ENCODE measurements around the gene VPS13A. TPM values are rescaled to one million over a fixed set of nuclear protein-coding genes. Genes with fewer than 3 reads are reported as not detected.

The VPS13A gene
- total and polyA plus RNA-seq, 2 of the 13 experiments (the other 11 are each of a cell fraction or from before 2014, with no cell fraction given) = 20.4 to 20.7 TPM

DNA sequence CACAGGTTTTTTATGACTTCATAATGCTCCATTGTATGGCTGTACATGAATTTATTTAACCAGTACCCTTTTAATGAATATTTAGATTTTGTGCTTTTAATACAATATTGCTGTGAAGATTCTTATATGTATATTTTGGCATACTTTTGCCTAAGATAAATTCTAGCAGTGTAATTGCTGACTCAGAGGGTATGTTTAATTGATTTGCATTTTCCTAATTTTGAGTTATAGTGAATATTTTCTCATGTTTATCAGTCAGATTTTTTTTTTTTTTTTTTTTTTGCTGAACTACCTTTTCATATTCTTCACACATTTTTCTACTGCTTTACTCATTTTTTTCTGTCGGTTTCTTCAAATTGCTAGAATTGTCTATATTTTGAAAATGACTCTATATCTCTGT, 222.6 kb downstream of the VPS13A start:
- in situ Hi-C loops (cut with HindIII; ENCODE audit: extremely low pct_ligation_motif_present, low pct_unique_long_range_greater_than_20kb) = no loop called here
- TF ChIP-seq MAFF (IDR thresholded peaks at IDR 0.05; ENCODE audit: low read depth, low read length) = peak; percentile 48; the same call in 1 of the 2 replicates
- no peak for TF ChIP-seq MYNN (CRISPR knock-in tag; IDR thresholded peaks at IDR 0.05; ENCODE audit: low read depth)
- TF ChIP-seq MAFK (conservative IDR thresholded peaks at IDR 0.05 in 1 of 2, IDR thresholded peaks at IDR 0.05 in 1 of 2; ENCODE audit: low read length in 2 of 2) = peak in 1 of 2 experiments; percentile 72; a peak in 2 of 4 replicates
- Histone ChIP-seq H3K4me2 (ENCODE audit: low read depth, low read length) (no peak overlapping the region), H3K79me2 (ENCODE audit: insufficient read depth, low read length) (no peaks in the 10 kb centered on the region), H3K9ac (ENCODE audit: insufficient read depth, low read depth, low read length) (no peak overlapping the region), H3K27me3 (ENCODE audit: control insufficient read depth in 1 of 2, insufficient read depth in 2 of 2, low read length in 2 of 2) (no peaks in the 10 kb centered on the region), H3K9me3 (ENCODE audit: low read length) (no peaks in the 10 kb centered on the region), H3K36me3 (replicated peaks in 1 of 2; ENCODE audit: control insufficient read depth in 1 of 2, insufficient read depth in 2 of 2, low read length in 2 of 2) (no peaks in the 10 kb centered on the region), H4K20me1 (ENCODE audit: insufficient read depth, low read length) (no peaks in the 10 kb centered on the region), H2AFZ (ENCODE audit: low read length) (no peak overlapping the region), H3K4me1 (ENCODE audit: insufficient read depth, low read length) (no peaks in the 10 kb centered on the region), H3K4me3 (replicated peaks in 1 of 3; ENCODE audit: insufficient read depth in 1 of 3, low read depth in 2 of 3, low read length in 3 of 3) (no peak overlapping the region), H3K27ac (ENCODE audit: extremely low read length, insufficient read depth, low read length) (no peak overlapping the region)
- ChIA-PET POLR2A (no interaction called here), CTCF (ENCODE audit: low intra/inter-chr PET ratio, low total read pairs) (no interaction called here)
- DNase-seq (ENCODE audit: low spot score) (no peak), ATAC-seq (no peak), FAIRE-seq (no peak)
- 98% methylated on average over 1 of the region's 1 CpG for WGBS (ENCODE audit: low lambda C conversion rate)
- BruUV-seq (replicated peaks) = no TSS peak
- intact Hi-C loops (cut with micrococcal nuclease; ENCODE audit: unreplicated experiment) = no loop called here

DNA sequence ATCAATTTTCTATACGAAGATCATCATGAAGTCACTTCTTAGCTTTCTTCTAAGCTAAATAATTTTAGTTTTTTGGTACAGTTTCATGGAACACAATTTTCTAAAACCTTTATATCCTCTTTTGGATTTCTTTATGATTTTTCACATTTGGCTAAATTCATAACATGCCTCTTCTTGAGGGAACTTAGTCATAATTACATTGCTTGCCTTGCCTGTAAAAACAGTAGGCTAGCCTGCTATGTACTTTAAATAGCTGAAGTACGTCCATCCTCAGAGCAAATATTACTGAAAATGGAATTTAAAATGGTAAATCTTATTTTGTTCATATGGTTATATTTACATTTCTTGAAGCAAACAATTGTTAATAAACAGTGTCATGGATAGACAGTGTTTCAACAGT, 225.0 kb downstream of the VPS13A start:
- TF ChIP-seq PLSCR1 (CRISPR knock-in tag; IDR thresholded peaks at IDR 0.05; ENCODE audit: borderline replicate concordance) (no peak), ZNF768 (CRISPR knock-in tag; IDR thresholded peaks at IDR 0.05) (no peak)
- Histone ChIP-seq H3K9ac (ENCODE audit: insufficient read depth, low read depth, low read length) (no peak overlapping the region), H2AFZ (ENCODE audit: low read length) (no peak overlapping the region), H3K27me3 (ENCODE audit: control insufficient read depth in 1 of 2, insufficient read depth in 2 of 2, low read length in 2 of 2) (no peaks in the 10 kb centered on the region), H3K4me2 (ENCODE audit: low read depth, low read length) (no peak overlapping the region), H3K4me3 (replicated peaks in 1 of 3; ENCODE audit: insufficient read depth in 1 of 3, low read depth in 2 of 3, low read length in 3 of 3) (no peak overlapping the region), H3K27ac (ENCODE audit: extremely low read length, insufficient read depth, low read length) (no peak overlapping the region), H3K79me2 (ENCODE audit: insufficient read depth, low read length) (no peaks in the 10 kb centered on the region), H3K9me3 (ENCODE audit: low read length) (no peaks in the 10 kb centered on the region), H4K20me1 (ENCODE audit: insufficient read depth, low read length) (no peaks in the 10 kb centered on the region), H3K4me1 (ENCODE audit: insufficient read depth, low read length) (no peaks in the 10 kb centered on the region), H3K36me3 (replicated peaks in 1 of 2; ENCODE audit: control insufficient read depth in 1 of 2, insufficient read depth in 2 of 2, low read length in 2 of 2) (no peaks in the 10 kb centered on the region)
- intact Hi-C loops (cut with micrococcal nuclease; ENCODE audit: unreplicated experiment) = no loop called here
- 93% methylated on average over 2 of the region's 2 CpGs for WGBS (ENCODE audit: low lambda C conversion rate)
- no peak for DNase-seq (ENCODE audit: low spot score)
- no peak for FAIRE-seq
- ATAC-seq = no peak
- ChIA-PET POLR2A (no interaction called here), CTCF (ENCODE audit: low intra/inter-chr PET ratio, low total read pairs) (no interaction called here)
- in situ Hi-C loops (cut with HindIII; ENCODE audit: extremely low pct_ligation_motif_present, low pct_unique_long_range_greater_than_20kb) = no loop called here
- no TSS peak for BruUV-seq (replicated peaks)

Measured in HepG2 (cell line).